Posterior cingulate gyrus (tissue), 11 donors: ENCODE data around the gene ELL.

ENCODE experiments used
- DNase-seq, 10 donors: peaks; one replicate each; pipeline versions ENCODE4 v3.0.0 to v3.0.0-alpha.2; 2020 to 2021; ENCODE audit warnings: mixed read lengths in 3 of 10
- intact Hi-C: fragments of 100-400 bp; cut with DNase I; formaldehyde crosslinking; loops from one replicate; pipeline ENCODE4 v1.15.1; 2023

The ELL gene

DNA sequence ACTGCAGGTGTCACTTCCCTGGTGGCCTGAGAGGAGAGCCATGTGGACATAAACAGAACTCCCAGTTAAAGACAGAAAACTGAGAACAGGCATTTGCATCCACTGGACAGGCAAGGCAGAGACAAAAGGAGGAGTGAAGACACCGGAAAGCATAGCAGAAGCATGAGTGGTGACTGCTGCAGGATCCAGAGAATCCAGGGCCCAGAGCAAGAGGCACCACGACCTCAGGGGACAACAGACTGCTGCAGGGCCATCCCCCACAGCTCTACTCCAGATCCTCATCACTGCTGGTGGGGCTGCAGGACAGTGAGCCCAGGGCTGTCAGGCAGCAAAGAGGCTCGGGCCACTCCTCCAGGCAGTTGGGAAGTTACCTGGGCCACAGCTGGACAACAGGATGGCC lies 69.5 kb downstream of the ELL start:
- intact Hi-C loops: loop anchor here (10.0 kb wide), 1 partner anchor 392 kb away; no protein-coding TSS in a partner anchor
- DNase-seq: no peak

DNA sequence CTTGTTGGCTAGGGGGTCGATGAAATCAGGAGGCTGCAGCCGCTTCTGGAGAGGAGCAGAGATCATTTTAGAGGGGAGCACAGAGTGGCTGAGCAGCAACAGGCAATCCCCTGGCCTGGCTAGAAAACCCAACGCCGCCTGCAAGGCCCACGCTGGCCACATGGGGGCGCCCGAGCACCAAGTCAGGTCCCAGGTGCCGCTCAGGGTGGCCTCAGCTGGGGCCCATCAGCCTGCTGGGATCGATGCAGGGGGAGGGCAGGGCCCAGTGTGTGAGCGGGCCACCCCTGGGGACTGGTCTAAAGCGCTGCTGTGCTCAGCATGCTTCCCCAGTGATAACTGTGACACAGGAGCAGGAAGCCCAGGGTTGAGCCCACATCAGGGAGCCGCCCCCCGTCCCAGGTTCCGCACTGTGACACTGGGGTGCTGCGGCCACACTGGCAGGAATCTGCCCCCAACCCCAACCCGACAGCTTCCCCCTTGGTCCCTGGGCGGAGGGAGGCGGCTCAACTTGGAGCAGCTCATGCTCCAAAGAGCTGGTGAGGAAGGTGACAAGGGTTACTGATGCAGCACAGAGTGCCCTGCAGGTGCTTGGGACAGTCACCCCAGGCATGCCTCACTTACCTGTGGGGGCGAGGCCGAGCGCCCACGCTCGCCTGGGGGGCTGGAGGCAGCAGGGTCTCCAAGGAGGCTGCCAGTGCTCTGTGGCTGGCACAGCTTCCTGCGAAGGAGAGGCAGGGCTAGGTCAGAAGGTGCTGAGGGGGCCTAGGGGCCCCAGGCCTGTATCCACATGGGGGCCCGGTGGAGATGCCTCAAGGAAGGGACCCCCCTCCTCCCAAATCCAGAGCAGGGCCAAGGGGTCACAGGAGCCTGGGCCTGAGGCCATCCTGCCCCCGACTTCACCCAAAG lies 70.7 kb downstream of the ELL start:
- intact Hi-C loops: loop anchor here (10.0 kb wide), 1 partner anchor 394 kb away; no protein-coding TSS in a partner anchor
- peak; percentile 78 to 98 (median 94) for DNase-seq

DNA sequence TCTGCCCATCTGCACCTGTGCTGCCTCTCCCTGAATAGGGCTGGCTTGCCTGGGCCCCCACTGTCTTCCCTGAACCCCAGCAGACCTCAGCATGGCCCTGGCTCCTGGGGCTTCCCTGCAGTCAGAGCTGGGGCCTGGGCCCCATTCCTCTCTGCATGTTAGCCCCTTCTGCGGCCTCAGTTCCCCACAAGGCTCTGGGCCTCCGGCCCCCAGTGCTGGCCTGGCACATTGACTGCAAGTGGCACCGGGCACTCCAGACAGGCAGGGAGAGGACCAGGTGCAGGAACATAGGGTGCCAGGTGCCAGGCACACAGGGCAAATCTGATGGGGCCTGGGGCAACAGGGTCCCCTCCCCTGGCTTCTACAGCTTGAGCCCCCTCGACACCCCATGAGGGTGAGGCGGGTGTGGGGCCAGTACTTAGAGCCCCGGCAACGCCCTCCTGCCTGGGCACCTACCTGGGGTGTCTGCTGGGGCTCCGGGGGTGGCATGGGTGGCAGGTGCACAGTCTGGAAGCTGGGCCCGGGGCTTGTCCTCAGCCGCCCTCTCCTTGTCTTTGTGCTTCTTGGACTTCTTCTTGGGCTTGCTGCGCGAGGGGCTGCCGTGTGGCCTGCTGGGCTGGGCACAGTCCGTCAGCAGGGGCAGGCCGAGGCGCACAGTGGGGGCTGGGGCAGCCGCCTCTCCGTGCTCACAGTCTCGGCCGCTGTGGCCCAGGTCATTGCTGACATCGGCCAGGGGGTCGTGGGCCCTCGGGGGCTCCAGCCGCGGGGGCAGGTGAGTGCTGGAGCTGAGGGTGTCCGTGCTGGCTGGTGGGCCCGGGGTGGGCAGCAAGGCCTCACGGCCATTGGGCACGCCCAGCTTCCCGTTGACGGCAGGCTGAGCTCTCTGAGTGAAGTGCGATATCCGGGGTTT lies 71.6 kb downstream of the ELL start:
- intact Hi-C loops: loop anchor here (10.0 kb wide), 1 partner anchor 395 kb away; no protein-coding TSS in a partner anchor

DNA sequence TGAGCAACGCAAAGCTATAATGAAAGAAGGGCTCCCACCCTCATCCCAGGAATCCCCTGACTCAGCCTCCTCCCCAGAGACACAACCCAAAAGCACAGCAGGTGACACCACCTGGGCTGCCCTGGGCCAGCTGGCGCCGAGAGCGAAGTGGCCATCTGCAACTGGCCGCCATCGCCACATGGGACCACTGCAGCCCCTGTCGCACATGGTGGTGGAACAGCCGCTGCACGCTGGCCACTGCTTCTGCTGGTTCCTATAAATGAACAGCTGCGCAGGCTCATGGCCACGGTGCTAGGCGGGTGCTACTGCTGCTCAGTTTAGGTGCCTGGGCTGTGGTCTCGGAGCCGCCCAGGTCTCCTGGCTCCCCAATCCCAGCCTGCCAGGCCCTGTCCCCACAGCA lies 72.3 kb downstream of the ELL start:
- no peak for DNase-seq
- intact Hi-C loops: no loop called here

More for the DNA sequence above, 71.6 kb downstream of the ELL start:
- DNase-seq: no peak

DNA sequence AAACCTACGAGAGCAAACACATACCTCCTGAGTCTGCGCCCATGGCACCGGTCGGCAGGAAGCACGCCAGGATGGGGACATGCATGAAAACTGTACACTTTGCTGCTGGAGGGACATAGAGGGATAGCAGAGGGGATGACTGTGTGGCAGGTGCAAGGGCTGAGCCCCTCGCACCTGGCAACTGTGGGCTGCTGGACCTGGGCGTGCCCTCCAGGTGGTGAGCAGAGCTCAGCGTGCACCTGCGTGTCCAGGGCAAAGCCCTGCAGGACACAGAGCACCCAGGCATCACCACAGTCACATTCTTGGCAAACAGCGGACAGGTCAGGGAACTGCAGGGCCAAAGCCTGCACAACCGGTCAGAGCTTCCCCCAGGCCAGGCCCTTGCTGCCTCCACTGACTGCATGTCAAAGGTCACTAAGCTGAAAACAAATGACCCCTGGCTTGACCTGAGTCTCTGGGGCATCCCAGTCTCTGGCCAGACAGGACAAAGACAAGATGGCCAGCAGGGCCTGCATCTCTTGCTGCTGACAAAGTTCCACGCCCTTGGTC lies 75.0 kb downstream of the ELL start:
- intact Hi-C loops: no loop called here
- DNase-seq: no peak

DNA sequence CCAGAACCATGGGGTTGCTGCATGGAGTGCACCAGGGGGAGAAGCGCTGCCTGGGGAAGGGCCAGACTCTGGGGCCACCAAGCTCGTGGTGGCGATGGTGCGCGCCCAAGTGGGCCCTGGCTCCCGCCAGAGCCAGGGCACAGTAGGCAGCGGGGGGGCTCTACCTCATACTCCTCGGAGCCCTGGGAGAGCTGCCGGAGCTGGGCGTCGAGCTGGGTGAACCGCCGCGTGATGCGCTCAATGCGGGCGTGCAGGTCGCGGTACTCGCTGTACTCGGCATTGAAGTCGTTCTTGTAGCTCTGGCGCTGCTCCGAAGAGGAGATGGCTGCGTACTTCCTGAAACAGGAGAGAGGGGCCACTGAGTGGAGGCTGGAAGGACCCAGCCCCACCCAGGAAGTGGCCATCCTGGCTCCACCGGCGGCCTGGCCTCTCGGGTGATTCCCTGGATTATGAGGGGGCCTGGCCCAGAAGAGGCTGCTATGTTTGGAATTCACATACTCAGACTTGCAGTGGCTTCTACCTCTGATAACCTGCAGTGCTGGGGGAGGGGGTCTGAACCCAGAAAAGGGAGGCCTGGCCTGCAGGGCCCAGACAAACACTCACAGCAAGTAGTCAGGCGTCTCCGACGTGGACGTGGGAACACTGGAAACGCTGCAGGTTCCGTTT lies 75.6 kb downstream of the ELL start:
- intact Hi-C loops: no loop called here

DNA sequence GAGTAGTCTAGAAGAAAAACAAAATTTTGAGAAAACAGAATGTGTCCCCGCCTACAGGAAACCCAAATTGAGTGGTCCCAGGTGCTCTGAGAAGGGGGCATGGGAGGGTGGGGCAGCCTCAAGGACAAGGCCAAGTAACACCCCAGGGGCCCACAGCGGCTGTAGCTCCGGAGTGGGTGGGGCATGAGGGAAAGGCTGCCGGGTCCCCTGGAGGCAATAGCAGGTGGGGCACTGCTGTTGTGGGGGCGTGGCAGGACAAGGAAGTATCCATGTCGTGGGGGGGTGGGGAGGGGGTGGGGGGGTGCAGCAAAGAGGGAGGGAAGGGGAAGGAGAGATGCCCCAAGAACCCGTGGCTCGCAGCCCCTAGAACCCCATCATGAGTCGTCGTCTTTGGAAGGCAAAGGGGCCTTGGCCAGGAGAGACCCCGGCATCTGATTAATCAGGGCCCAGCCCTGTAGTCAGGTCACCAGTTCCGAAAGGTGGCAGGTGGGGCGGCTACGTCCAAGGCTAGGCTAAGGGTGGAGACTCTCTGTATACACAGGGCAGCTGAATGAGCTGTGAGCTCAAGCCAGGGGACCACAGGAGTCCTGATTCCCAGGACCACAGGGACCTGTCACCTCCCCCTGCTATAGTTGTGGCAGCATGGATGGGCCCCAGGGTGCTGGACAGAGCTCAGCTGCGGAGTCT lies 76.5 kb downstream of the ELL start:
- DNase-seq: no peak
- intact Hi-C loops: no loop called here

More for the DNA sequence above, 75.6 kb downstream of the ELL start:
- DNase-seq: no peak

DNA sequence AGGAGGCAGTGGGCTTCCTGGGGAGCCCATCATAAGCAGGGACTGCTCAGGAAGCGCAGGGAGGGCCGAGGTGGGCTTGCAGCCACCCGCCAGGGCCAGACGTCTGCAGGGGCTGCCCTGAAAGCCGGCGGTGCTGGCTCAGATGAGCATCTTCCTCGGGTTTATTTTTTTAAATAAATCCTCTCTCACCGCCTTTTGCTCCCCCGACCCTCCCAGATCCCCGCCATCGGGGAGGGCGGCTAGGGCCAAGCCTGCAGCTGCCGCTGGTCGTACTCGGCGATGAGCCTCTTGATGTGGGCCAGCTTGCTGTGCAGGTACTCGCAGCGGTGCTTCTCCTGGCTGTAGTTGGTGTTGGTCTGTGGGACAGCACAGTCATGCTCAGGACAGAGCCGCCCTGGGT lies 77.4 kb downstream of the ELL start:
- DNase-seq: no peak
- intact Hi-C loops: no loop called here

DNA sequence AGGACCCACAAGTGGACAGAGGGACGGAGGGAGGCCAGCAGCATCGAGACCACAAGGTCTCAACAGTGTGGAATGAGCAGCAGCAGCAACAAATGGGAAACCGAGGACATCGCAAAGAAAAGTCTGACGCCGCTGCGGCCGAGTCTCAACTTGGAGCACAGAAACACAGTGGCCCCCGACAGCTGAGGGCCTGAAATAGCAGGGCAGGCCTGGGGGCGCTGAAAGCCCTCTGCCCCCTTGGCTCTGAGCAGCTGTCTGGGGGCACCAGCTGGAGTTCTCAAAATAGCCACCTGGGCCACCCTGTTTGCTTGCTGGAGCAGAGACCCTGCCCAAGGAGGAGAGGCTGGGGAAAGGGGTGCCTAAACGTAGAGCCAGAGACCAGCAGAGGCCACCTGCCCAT lies 78.0 kb downstream of the ELL start:
- no peak for DNase-seq
- intact Hi-C loops: no loop called here

DNA sequence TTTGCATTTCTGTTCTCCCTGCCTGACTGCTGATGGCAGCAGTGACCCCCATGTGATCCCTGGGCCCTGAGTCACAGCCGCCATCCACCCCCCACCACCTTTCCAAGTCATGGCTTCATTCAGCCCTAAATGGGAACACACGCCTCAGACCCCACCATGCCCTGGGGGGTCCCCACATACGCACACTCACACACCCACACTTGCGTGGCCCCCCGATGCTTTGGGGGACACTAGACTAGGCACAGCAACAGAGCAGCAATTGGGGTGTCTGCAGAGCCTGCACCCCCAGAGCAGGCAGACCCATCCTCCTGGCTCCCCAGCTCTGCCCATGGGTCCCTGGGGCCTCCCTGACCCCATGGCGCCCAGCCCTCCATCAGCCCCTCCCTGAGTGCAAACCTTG lies 78.5 kb downstream of the ELL start:
- intact Hi-C loops: no loop called here
- DNase-seq: no peak

DNA sequence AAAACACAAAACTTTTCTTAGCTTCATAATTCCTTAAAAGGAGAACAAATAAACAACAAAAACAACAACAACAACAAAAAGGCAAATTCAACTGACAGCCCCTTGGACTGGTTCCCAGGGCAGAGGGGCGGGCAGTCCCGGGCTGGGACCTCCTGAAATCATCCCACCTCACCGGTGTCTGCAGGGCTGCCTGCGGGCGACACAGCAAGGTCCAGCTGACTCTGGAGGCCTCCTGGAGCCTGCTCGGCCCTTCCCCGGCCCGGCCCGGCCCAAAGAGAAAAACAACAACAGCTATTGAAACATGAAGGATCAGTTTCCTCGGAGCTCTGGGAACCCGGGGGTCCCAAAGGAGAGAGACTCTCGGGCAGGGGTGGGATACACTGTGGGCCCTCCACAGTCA lies 78.9 kb downstream of the ELL start:
- intact Hi-C loops: no loop called here
- DNase-seq: no peak

DNA sequence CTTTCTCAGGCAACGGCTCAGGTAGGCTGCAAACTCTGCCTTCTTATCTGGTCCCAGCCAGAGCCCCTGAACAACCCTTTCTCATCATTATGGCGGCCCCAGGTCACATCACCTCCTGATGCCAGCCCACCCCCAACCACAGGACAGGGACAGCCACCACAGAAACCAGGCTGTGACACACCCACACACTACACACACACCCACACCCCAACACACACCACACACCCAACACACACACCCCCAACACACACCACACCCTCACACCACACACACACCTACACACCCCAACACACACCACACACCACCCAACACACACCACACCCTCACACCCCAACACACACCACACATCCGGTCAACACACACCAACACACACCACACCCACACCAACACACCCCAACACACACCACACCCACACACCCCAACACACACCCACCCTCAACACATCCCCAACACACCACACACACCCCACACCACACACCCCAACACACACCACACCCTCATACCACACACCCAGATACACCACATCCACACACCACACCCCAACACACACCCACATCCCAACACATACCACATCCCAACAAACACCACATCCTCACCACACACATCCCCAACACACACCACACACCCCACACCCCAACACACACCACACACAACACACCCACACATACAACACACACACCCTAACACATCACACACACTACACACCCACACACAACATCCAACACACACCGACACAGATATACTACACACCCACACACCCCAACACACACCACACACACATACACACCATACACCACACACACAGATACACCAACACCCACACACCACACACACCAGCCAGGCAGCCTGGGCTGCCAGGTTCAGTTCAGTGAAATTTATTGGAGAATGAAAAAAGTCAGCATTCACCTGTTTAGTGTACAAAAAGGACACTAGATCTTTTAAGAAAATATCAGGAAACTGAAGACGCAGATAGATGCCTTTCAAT lies 79.8 kb downstream of the ELL start:
- intact Hi-C loops: no loop called here

DNA sequence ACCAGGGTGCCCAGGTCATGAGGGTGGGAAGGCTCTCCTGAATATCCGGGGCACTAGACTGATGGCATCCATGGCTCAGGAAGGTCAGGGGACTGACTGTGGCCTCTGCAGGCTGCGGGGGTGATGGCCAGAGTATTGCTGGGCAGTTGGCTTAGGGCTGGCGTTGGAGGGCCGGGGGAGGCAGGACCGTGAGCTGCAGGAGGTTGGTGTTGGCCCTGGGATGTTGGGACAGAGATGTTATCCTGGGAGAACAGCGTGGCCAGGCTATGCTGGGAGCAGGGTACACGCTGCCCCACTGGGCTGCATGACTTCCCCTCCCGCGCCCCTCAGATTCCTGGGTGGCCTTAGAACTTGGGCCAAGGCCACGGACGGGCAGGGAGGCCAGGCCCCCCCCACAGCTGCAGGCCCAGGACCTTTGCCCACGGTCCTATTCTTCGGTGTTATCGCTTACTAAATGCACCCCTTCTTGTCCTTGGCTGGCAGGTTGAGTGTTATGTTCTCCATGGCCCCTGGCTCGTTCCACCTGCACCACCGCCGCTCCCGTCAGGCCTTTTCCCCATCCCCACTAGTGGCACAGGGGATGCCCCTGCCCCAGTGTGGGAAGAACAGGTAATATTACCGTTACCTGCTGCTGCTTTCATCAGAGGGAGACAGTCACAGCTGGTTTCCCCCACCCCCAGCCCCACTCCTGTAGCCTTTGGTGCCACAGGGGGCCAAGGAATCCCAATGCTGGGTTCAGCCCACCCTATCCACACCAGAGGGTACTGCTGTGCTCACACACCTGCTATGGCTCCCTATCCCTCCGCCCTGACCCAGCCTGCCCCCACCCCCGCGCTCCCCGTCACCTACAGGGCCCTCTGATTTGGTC lies 80.7 kb downstream of the ELL start:
- intact Hi-C loops: no loop called here

More for the DNA sequence above, 79.8 kb downstream of the ELL start:
- no peak for DNase-seq

DNA sequence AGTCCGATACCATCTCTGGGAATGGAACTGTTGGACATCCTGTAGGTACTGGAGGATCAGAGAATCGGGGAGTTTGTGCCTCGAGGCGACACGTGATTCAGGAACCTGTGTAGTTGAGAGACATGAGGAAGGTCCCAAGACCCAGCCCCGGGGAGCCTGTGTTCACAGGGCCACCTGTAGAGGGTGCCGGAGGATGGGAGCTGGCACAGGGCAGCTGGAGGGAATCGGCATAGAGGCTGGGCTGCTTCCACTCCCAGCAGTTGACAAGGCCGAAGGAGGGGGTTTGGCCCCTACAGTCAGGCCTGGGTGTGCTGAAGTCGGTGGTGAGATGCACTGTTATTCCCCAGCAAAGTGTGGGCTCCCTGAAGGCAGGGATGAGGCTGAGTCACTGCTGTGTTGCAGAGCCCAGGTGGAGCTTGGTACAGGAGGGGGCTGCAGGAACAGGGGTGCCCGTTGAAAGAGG lies 81.4 kb downstream of the ELL start:
- no peak for DNase-seq

More for the DNA sequence above, 80.7 kb downstream of the ELL start:
- DNase-seq: peak in 1 of 10 donors; percentile 67

DNA sequence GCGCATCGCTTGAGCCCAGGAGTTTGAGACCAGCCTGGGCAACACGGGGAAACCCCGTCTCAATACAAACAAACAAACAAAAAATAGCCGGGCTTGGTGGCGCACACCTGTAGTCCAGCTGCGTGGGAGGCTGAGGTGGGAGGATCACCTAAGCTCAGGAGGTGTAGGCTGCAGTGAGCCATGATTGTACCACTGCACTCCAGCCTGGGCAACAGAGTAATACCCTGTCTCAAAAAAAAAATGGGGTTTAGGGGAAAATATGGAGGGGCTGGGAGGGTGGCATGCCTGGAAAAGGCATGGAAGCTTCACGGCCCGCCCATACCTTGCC lies 82.0 kb downstream of the ELL start:
- intact Hi-C loops: no loop called here
- DNase-seq: no peak

More for the DNA sequence above, 81.4 kb downstream of the ELL start:
- intact Hi-C loops: no loop called here

DNA sequence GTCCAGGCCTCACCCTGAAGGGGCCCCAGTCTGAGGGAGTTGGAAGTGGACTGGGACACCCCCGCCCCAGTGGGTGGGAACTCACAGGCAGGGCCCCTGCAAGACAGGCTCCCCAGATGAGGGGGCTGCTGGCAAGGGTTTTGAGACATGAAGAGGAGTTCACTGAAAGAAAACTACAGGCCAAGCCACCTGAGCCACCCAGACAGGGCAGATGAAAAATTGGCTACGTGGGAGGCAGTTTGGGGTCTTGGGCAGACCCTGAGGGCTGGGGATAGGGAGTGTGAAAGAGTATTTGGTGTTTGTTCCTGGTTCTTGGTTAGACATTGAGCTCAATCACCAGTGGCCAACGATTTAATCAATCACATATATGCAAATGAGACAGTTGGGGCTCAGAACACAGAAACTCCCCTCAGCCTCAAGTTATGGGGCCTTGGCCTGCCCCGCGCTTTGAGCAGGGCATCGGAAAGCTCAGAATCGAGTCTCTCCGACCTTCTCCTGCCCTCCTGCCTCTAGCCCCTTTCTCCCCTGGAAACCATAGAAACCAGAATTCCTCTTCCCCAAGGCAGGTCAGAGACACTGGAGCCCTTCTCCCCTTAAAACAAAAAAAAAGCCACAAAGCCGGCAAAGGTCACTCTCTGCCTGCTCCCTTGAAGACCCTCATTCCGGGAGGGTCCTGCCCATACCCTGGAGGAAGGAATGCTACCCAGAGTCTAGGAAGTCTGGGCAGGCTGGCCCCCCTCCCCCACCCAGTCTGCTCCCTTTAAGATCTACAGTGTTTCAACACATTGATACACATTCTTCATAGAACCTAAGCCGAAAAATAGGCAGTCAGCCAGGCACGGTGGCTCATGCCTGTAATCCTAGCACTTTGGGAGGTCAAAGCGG lies 82.6 kb downstream of the ELL start:
- no peak for DNase-seq
- intact Hi-C loops: no loop called here
